Thyroid gland (tissue), 4 donors: ENCODE data around the gene RTN1. TPM values are rescaled to one million over a fixed set of nuclear protein-coding genes. Genes with fewer than 3 reads are reported as not detected.

Experiments used
- DNase-seq, 2 donors: peaks; one replicate each; pipeline ENCODE4 v3.0.0-alpha.2; 2019
- H3K27ac ChIP-seq, 3 donors: fragments of 200-600 bp; sonication (generic); 1 replicate in 2 of 3; 2 replicates in 1 of 3; pipeline ENCODE4 v1.5.1; 2016 to 2019; ENCODE audit warnings: mild to moderate bottlenecking in 1 of 3, moderate library complexity in 1 of 3
- H3K27me3 ChIP-seq: fragments of 200-600 bp; sonication (generic); one replicate; pipeline ENCODE4 v1.5.1; 2019
- H3K36me3 ChIP-seq, 2 donors: fragments of 200-600 bp; sonication (generic); one replicate each; pipeline ENCODE4 v1.5.1; 2016 to 2019
- H3K4me1 ChIP-seq, 2 donors: fragments of 200-600 bp; sonication (generic); one replicate each; pipeline ENCODE4 v1.5.1; 2017 to 2019
- H3K4me3 ChIP-seq, 3 donors: fragments of 200-600 bp; sonication (generic); replicated peaks in 1 of 3; 1 replicate in 2 of 3; 2 replicates in 1 of 3; pipeline ENCODE4 v1.5.1; 2016; ENCODE audit warnings: mild to moderate bottlenecking in 1 of 3
- H3K9me3 ChIP-seq: fragments of 200-600 bp; sonication (generic); one replicate; pipeline ENCODE4 v1.5.1; 2017
- POLR2A ChIP-seq, 2 donors: fragments of 450-650 bp; IDR thresholded peaks; one replicate each; pipeline ENCODE4 v1.6.1; 2017; ENCODE audit warnings: antibody characterized with exemption in 2 of 2, mild to moderate bottlenecking in 2 of 2, moderate library complexity in 1 of 2
- WGBS, 2 donors: methylation state at CpG; one replicate each; pipeline ENCODE4 v1.1.5; 2017; 5-methylcytosine and 5-hydroxymethylcytosine counted together
- intact Hi-C: fragments of 100-400 bp; cut with DNase I; formaldehyde crosslinking; loops from one replicate; pipeline ENCODE4 v1.15.1; 2023
- total RNA-seq, 4 donors: library from RNA; depleted of rRNA; stranded (reverse); fragments of >200 nt; gene quantifications; one replicate each; pipeline ENCODE4 v1.2.3, GENCODE V29; 2016
- TF ChIP-seq, protein P1 (sequence below), 6 experiments: fragments of 200-600 bp in 3 of 6; fragments of 450-650 bp in 3 of 6; sonication (generic) in 3 of 6; IDR thresholded peaks; one replicate each; pipeline ENCODE4 v1.5.1; 2016 to 2019; ENCODE audit warnings: antibody characterized with exemption in 6 of 6, mild to moderate bottlenecking in 2 of 6, inconsistent platforms in 1 of 6, moderate library complexity in 1 of 6

Gene RTN1
- total RNA-seq, 4 donors from 2014 or later: 3.8 to 20.8 (median 9.6) TPM

- DNase-seq: peak; percentile 6 to 9
- 1 to 4% methylated on average over 20 to 32 of the region's 57 CpGs for WGBS, 2 donors
- Histone ChIP-seq H3K27ac (no peak overlapping the region), H3K4me1 (peaks cover 0 to 5% of the 10 kb centered on the region in 2 donors), H3K27me3 (no peaks in the 10 kb centered on the region), H3K36me3 (no peaks in the 10 kb centered on the region), H3K9me3 (no peaks in the 10 kb centered on the region), H3K4me3 (no peak overlapping the region)
- intact Hi-C loops: loop anchor here (5.0 kb wide), 1 partner anchor 57 kb away; no protein-coding TSS in a partner anchor
- TF ChIP-seq, protein P1, sequence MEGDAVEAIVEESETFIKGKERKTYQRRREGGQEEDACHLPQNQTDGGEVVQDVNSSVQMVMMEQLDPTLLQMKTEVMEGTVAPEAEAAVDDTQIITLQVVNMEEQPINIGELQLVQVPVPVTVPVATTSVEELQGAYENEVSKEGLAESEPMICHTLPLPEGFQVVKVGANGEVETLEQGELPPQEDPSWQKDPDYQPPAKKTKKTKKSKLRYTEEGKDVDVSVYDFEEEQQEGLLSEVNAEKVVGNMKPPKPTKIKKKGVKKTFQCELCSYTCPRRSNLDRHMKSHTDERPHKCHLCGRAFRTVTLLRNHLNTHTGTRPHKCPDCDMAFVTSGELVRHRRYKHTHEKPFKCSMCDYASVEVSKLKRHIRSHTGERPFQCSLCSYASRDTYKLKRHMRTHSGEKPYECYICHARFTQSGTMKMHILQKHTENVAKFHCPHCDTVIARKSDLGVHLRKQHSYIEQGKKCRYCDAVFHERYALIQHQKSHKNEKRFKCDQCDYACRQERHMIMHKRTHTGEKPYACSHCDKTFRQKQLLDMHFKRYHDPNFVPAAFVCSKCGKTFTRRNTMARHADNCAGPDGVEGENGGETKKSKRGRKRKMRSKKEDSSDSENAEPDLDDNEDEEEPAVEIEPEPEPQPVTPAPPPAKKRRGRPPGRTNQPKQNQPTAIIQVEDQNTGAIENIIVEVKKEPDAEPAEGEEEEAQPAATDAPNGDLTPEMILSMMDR (IDR thresholded peaks at IDR 0.05): no peak
- TF ChIP-seq POLR2A (IDR thresholded peaks at IDR 0.05): no peak
These were observed 240.2 kb downstream of the RTN1 start for GRCh38 chr14:59630288-59630963.

DNA sequence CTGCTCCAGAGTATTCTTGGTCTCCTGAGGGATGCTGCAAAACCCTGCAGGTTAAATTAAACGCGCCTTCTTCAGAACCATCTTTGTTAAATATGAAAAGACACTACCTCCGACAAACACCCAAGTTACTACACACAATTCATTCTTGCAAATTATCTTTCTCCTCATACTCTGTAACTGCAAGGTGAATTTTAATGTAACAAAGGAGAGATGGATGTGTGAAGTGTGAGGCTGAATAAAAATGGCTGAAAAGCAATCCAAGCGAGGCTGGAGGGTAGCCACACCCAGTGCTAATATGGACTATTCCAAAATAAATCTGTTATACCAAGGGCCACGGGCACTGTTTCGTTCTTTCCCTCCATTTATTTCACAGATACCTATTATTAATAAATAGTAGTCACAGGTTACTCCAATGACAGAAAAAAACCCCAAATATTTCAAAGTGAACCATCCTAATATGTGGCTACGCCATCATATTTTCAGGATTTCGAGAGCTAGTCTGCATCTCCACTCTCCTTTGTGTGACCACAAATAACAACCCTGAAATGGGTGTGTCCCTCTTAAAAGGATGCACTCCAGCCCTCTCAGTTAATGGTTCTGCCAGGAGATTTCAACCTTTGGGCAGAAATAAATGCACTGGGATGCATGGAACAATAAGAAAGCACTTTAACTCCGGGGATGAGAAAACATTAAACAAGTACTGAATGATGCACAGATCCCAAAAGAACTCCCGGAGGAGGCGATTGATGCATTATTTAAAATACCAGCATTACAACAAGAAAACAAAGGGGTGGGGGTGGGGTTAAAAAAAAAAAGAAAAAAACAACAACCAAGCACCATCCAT lies 240.9 kb downstream of the RTN1 start:
- no peak overlapping the region for H3K27ac ChIP-seq
- H3K4me3 ChIP-seq: no peak overlapping the region
- intact Hi-C loops: loop anchor here (5.0 kb wide), 1 partner anchor 58 kb away; no protein-coding TSS in a partner anchor

DNA sequence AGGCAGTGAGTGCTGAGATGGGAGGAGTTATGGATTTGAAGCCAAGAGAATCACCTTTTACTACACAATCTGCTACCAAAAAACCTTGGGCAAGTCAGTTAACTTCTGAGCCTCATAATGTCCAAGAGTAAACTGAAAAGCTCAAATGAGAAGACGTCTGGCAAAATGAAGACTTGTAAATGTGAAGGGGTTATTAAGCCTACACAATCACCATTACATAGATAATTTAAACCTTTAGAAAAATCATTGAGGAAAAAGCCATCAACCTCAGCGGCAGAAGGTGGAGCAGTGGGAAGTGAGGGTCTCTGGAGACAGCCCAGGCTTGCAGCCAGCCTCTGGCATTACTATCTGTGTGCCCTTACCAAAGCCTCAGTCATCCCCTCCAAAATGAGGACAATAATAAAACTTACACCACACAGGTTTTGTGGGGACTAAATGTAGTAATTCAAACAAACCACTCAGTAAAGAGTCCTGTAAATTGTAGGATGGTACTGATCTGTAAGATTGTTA lies 243.5 kb downstream of the RTN1 start:
- 74 to 84% methylated on average over 2 of the region's 2 CpGs for WGBS, 2 donors
- DNase-seq: no peak
- TF ChIP-seq, protein P1 (IDR thresholded peaks at IDR 0.05): no peak
- no peaks in the 10 kb centered on the region for H3K27me3 ChIP-seq
- intact Hi-C loops: no loop called here
- no peak overlapping the region for H3K4me3 ChIP-seq
- H3K36me3 ChIP-seq: no peaks in the 10 kb centered on the region
- no peaks in the 10 kb centered on the region for H3K9me3 ChIP-seq
- H3K27ac ChIP-seq: no peak overlapping the region
- peaks cover 0 to 5% of the 10 kb centered on the region in 2 donors for H3K4me1 ChIP-seq

More for the DNA sequence above, 240.9 kb downstream of the RTN1 start:
- H3K36me3 ChIP-seq: no peaks in the 10 kb centered on the region
- no peak for DNase-seq
- no peaks in the 10 kb centered on the region for H3K27me3 ChIP-seq
- TF ChIP-seq POLR2A (IDR thresholded peaks at IDR 0.05): no peak
- TF ChIP-seq, protein P1 (IDR thresholded peaks at IDR 0.05): no peak
- peaks cover 0 to 5% of the 10 kb centered on the region in 2 donors for H3K4me1 ChIP-seq
- no peaks in the 10 kb centered on the region for H3K9me3 ChIP-seq
- WGBS, 2 donors: 58 to 70% methylated on average over 11 of the region's 11 CpGs

- Histone ChIP-seq H3K36me3 (no peaks in the 10 kb centered on the region), H3K9me3 (no peaks in the 10 kb centered on the region), H3K4me3 (no peak overlapping the region), H3K27me3 (no peaks in the 10 kb centered on the region), H3K4me1 (no peaks in the 10 kb centered on the region), H3K27ac (no peak overlapping the region)
- 64 to 69% methylated on average over 2 of the region's 2 CpGs for WGBS, 2 donors
- DNase-seq: no peak
- no peak for TF ChIP-seq POLR2A (IDR thresholded peaks at IDR 0.05)
- TF ChIP-seq, protein P1 (IDR thresholded peaks at IDR 0.05): no peak
- intact Hi-C loops: no loop called here
These were observed 247.9 kb downstream of the RTN1 start for GRCh38 chr14:59622631-59623030.
